HepG2 (cell line): ENCODE results near the gene LGALS3. TPM values are rescaled to one million over a fixed set of nuclear protein-coding genes. Genes with fewer than 3 reads are reported as not detected.

Source experiments
- CSRNP2 ChIP-seq: sonication (generic); formaldehyde crosslinking; conservative IDR thresholded peaks from 2 replicates; pipeline ENCODE4 v1.8.0; 2022; ENCODE audit warnings: low read depth, missing genetic modification reagents
- ELF3 ChIP-seq: IDR thresholded peaks from 2 replicates; pipeline ENCODE4 v1.6.1; 2016; ENCODE audit warnings: missing genetic modification reagents, missing compliant biosample characterization
- LCORL ChIP-seq, 2 experiments: fragments of 450-650 bp in 1 of 2; sonication (generic) in 1 of 2; formaldehyde crosslinking in 1 of 2; IDR thresholded peaks; 2 replicates each; pipeline versions ENCODE4 v1.5.0 to v1.6.1; 2017 to 2020; ENCODE audit warnings: antibody characterized with exemption in 1 of 2, missing genetic modification reagents in 1 of 2
- NRL ChIP-seq: sonication (generic); formaldehyde crosslinking; IDR thresholded peaks from 2 replicates; pipeline ENCODE4 v1.5.0; 2020; ENCODE audit warnings: missing genetic modification reagents, mild to moderate bottlenecking, moderate library complexity, borderline replicate concordance
- PHF8 ChIP-seq: sonication (generic); formaldehyde crosslinking; IDR thresholded peaks from 2 replicates; pipeline ENCODE4 v1.5.0; 2020; ENCODE audit warnings: missing genetic modification reagents
- SALL1 ChIP-seq: sonication (generic); formaldehyde crosslinking; IDR thresholded peaks from 2 replicates; pipeline ENCODE4 v1.8.0; 2022; ENCODE audit warnings: mild to moderate bottlenecking, missing genetic modification reagents
- SAP130 ChIP-seq: IDR thresholded peaks from 2 replicates; pipeline ENCODE4 v1.6.1; 2016; ENCODE audit warnings: low read depth
- TBX3 ChIP-seq: fragments of 450-650 bp; IDR thresholded peaks from 2 replicates; pipeline ENCODE4 v1.6.1; 2017; ENCODE audit warnings: antibody characterized with exemption, mild to moderate bottlenecking, inconsistent platforms, borderline replicate concordance
- ZBTB38 ChIP-seq: sonication (generic); formaldehyde crosslinking; IDR thresholded peaks from 2 replicates; pipeline ENCODE4 v1.5.1; 2020; ENCODE audit warnings: mild to moderate bottlenecking, missing genetic modification reagents
- ZNF20 ChIP-seq: sonication (generic); formaldehyde crosslinking; IDR thresholded peaks from 2 replicates; pipeline ENCODE4 v1.4.0; 2020; ENCODE audit warnings: mild to moderate bottlenecking, moderate library complexity, missing genetic modification reagents
- ZNF205 ChIP-seq: IDR thresholded peaks from 2 replicates; pipeline ENCODE4 v1.6.1; 2018; ENCODE audit warnings: missing biosample characterization, missing genetic modification reagents
- ZNF235 ChIP-seq: sonication (generic); formaldehyde crosslinking; IDR thresholded peaks from 2 replicates; pipeline ENCODE4 v1.8.1; 2023; ENCODE audit warnings: mild to moderate bottlenecking, missing genetic modification reagents, borderline replicate concordance
- ZNF646 ChIP-seq: sonication (generic); formaldehyde crosslinking; IDR thresholded peaks from 2 replicates; pipeline ENCODE4 v1.9.0; 2021; ENCODE audit warnings: mild to moderate bottlenecking, missing genetic modification reagents
- ZSCAN9 ChIP-seq: IDR thresholded peaks from 2 replicates; pipeline ENCODE4 v1.6.1; 2016; ENCODE audit warnings: borderline replicate concordance
- polyA plus RNA-seq, 8 experiments: library from polyadenylated mRNA; depleted of rRNA in 3 of 8; stranded (reverse) in 7 of 8; unstranded in 1 of 8; fragments of >200 nt; fragmentation: Illumina TruSeq in 4 of 8; extraction: Trizol in 4 of 8; gene quantifications; 2 replicates each; pipeline versions ENCODE4 v1.2.1 to v1.2.3, GENCODE V29; 2011 to 2016; ENCODE audit warnings: low read depth in 4 of 8, missing spikeins in 1 of 8, mixed read lengths in 1 of 8; ENCODE audit not compliant: insufficient read depth in 1 of 8
- total RNA-seq, 5 experiments: library from RNA; depleted of rRNA; stranded (reverse); fragments of >200 nt; fragmentation: Illumina TruSeq; extraction: Trizol; gene quantifications; 2 replicates each; pipeline ENCODE4 v1.2.3, GENCODE V29; 2016; ENCODE audit warnings: low read depth in 1 of 5
- TF ChIP-seq, protein P1 (sequence below): IDR thresholded peaks from 2 replicates; pipeline ENCODE4 v1.6.1; 2016
- TF ChIP-seq, protein P2 (sequence below), 2 experiments: sonication (generic) in 1 of 2; formaldehyde crosslinking in 1 of 2; IDR thresholded peaks; 2 replicates each; pipeline versions ENCODE4 v1.4.0 to v1.6.1; 2018 to 2020; ENCODE audit warnings: missing genetic modification reagents in 2 of 2, borderline replicate concordance in 1 of 2, low read depth in 1 of 2, mild to moderate bottlenecking in 1 of 2, missing biosample characterization in 1 of 2
- TF ChIP-seq, protein P3 (sequence below): sonication (generic); formaldehyde crosslinking; IDR thresholded peaks from 2 replicates; pipeline ENCODE4 v1.5.1; 2020; ENCODE audit warnings: missing genetic modification reagents, mild to moderate bottlenecking, borderline replicate concordance

The LGALS3 gene
- total and polyA plus RNA-seq, 2 of the 13 experiments (the other 11 are each of a cell fraction or from before 2014, with no cell fraction given) = 5.0 to 97.4 TPM

GRCh38 chr14:55102141-55102621 lies 26.9 kb upstream of the LGALS3 start (continued):
- no peak for TF ChIP-seq NRL (CRISPR knock-in tag)
- TF ChIP-seq ZSCAN9 = no peak
- no peak for TF ChIP-seq ZNF20 (CRISPR knock-in tag)
- TF ChIP-seq LCORL (IDR thresholded peaks at IDR 0.05) = no peak
- peak; percentile 47; the same call in 1 of the 2 replicates for TF ChIP-seq LCORL (CRISPR knock-in tag; IDR thresholded peaks at IDR 0.05)
- no peak for TF ChIP-seq ZNF235 (CRISPR knock-in tag)
- TF ChIP-seq, protein P1, sequence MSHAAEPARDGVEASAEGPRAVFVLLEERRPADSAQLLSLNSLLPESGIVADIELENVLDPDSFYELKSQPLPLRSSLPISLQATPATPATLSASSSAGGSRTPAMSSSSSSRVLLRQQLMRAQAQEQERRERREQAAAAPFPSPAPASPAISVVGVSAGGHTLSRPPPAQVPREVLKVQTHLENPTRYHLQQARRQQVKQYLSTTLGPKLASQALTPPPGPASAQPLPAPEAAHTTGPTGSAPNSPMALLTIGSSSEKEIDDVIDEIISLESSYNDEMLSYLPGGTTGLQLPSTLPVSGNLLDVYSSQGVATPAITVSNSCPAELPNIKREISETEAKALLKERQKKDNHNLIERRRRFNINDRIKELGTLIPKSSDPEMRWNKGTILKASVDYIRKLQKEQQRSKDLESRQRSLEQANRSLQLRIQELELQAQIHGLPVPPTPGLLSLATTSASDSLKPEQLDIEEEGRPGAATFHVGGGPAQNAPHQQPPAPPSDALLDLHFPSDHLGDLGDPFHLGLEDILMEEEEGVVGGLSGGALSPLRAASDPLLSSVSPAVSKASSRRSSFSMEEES (CRISPR knock-in tag) = 0 out of 2 replicates have a peak, but pooled peaks have one; percentile 14
- peak; percentile 49; the same call in 1 of the 2 replicates for TF ChIP-seq PHF8
- TF ChIP-seq CSRNP2 = no peak
- no peak for TF ChIP-seq ZBTB38 (CRISPR knock-in tag)
- no peak for TF ChIP-seq TBX3
- peak; percentile 45 for TF ChIP-seq SALL1
- no peak for TF ChIP-seq ZNF205 (CRISPR knock-in tag)
- TF ChIP-seq ZNF646 = no peak
- TF ChIP-seq ELF3 (CRISPR knock-in tag) = peak; percentile 36; the same call in 1 of the 2 replicates
- TF ChIP-seq, protein P2, sequence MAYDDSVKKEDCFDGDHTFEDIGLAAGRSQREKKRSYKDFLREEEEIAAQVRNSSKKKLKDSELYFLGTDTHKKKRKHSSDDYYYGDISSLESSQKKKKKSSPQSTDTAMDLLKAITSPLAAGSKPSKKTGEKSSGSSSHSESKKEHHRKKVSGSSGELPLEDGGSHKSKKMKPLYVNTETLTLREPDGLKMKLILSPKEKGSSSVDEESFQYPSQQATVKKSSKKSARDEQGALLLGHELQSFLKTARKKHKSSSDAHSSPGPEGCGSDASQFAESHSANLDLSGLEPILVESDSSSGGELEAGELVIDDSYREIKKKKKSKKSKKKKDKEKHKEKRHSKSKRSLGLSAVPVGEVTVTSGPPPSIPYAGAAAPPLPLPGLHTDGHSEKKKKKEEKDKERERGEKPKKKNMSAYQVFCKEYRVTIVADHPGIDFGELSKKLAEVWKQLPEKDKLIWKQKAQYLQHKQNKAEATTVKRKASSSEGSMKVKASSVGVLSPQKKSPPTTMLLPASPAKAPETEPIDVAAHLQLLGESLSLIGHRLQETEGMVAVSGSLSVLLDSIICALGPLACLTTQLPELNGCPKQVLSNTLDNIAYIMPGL (CRISPR knock-in tag; IDR thresholded peaks at IDR 0.05; ENCODE audit: borderline replicate concordance in 1 of 2, low read depth in 1 of 2) = no peak
- TF ChIP-seq, protein P3, sequence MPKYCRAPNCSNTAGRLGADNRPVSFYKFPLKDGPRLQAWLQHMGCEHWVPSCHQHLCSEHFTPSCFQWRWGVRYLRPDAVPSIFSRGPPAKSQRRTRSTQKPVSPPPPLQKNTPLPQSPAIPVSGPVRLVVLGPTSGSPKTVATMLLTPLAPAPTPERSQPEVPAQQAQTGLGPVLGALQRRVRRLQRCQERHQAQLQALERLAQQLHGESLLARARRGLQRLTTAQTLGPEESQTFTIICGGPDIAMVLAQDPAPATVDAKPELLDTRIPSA = no peak
- TF ChIP-seq SAP130 (CRISPR knock-in tag) = peak; percentile 44; the same call in 1 of the 2 replicates
